GM12864 (cell line): ENCODE measurements around the gene REX1BD.
A peak's percentile ranks its signal among the peaks of the same experiment; 100 is the strongest.

Source experiments
- DNase-seq: peaks from one replicate; pipeline ENCODE4 v3.0.0-alpha.2; 2011; ENCODE audit warnings: low read depth
- H3K4me3 ChIP-seq: 2 replicates; pipeline ENCODE4 v1.5.1; 2011; ENCODE audit warnings: mild to moderate bottlenecking, low read depth, low read length, control low read depth
- CTCF ChIP-seq: IDR thresholded peaks from 2 replicates; pipeline ENCODE4 v1.5.1; 2011; ENCODE audit warnings: low read depth, mild to moderate bottlenecking, moderate library complexity, low read length, control low read depth, inconsistent platforms; ENCODE audit errors: missing control alignments

The REX1BD gene

GRCh38 chr19:18543814-18544475 lies 44.7 kb upstream of the REX1BD start:
- H3K4me3 ChIP-seq: peak overlapping the region; percentile 64
- no peak for TF ChIP-seq CTCF
- peak; percentile 73 for DNase-seq

- no peak for TF ChIP-seq CTCF
- no peak overlapping the region for H3K4me3 ChIP-seq
- DNase-seq: no peak
Observed at GRCh38 chr19:18551631-18552030, 37.0 kb upstream of the REX1BD start.

- peak within 1 kb of the TSS; percentile 74 for H3K4me3 ChIP-seq
- peak; percentile 100 for DNase-seq
- TF ChIP-seq CTCF: no peak
Observed at GRCh38 chr19:18557411-18558201, 31.0 kb upstream of the REX1BD start, which contains the start of gene KXD1. KXD1 (plus strand) TSS chr19:18557870; CDS start chr19:18562057, 4,187 bp downstream.

- DNase-seq: no peak
- TF ChIP-seq CTCF: no peak
- peak overlapping the region; percentile 74 for H3K4me3 ChIP-seq
Observed at GRCh38 chr19:18558202-18558555, 30.4 kb upstream of the REX1BD start.

- H3K4me3 ChIP-seq: peak overlapping the region; percentile 74
- no peak for TF ChIP-seq CTCF
- no peak for DNase-seq
Observed at GRCh38 chr19:18558604-18559003, 30.0 kb upstream of the REX1BD start.

GRCh38 chr19:18559685-18560084 lies 28.9 kb upstream of the REX1BD start:
- no peak for DNase-seq
- no peak overlapping the region; the same call in 1 of the 2 replicates for H3K4me3 ChIP-seq
- TF ChIP-seq CTCF: no peak
